ENCODE data around the gene AVPR2.

Gene AVPR2

DNA sequence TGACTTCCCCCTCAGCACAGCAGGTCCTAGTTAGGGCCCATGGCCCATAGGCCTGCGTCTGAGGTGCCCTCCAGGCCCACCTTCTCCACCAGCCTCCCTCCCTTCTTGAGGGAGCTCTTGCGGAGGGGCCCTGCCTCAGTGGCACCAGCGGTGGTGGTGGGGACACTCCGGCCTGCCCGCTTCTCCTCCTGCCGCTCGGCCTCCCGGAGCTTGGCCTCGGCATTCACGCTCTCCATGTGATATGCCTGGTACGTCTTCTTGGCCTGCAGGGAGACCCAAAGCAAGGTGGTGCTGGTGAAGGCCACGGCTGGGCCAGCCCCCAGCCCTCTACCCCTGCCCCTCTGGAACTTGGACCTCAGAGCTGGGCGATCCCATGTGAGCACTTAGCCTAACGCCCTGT, 16.1 kb downstream of the AVPR2 start:
- no peak for DNase-seq

DNA sequence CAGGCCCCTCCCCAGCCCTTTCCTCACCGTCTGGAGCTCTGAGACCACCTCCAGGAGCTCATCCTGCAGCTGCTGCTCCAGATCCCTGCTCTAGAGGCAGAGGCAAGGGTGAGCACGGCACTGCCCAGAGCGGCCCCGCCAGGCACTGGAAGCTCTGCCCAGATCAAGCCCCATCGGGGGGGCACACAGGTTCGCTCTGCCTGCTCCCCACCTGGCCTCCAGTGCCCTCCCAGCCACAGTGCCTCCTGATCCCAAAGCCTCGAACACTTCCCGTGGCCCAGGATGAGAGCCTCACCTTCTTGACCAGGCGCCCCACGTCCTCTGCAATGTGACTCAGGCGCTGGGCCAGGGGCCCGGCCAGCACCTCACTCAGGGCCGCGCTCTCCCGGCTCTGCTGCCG, 16.6 kb downstream of the AVPR2 start:
- DNase-seq = no peak

DNA sequence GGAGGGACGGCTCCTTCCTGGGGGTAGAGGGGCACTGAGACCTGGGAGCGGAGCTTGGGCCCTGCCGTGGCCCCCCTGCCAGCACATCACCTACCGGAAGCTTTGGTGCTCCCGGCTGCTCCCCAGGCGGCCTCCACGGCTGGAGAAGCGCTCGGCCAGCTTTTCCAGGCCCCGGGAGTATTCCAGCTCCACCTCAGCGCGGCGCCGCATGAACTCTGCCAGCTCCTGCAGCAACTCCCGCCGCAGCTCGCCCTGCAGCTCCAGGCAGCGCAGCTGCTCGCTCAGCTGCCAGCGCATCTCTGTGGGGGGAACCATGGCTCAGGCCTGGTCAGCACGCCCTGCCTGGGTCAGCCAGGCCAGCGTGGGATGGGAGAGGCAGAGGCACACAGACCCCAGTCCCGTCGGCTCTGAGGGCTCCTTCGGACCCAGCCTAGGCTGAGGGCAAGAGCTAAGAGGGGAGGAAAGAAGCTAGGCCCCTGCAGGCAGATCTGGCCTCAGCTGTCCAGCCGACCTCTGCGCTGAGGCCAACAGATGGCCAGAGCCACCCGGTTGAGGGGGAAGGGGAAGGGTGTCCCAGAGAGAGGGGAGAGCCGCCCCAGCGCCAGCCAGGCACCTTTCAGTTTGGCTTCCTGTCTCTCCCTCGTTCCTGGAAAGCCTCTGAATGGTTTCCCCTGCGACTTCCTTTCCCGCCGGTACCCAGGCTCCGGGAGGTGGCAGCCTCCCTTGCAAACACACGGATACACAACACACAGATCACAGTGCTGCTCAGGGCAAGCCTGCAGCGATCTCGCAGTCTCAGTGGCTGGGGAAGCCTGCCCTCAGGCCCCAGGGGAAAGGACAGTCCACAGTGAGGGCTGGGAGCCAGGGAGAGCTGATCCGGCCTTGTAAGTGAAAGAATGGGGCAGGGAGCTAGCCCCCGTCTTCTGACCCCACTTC, 17.3 kb downstream of the AVPR2 start:
- no peak for DNase-seq

DNA sequence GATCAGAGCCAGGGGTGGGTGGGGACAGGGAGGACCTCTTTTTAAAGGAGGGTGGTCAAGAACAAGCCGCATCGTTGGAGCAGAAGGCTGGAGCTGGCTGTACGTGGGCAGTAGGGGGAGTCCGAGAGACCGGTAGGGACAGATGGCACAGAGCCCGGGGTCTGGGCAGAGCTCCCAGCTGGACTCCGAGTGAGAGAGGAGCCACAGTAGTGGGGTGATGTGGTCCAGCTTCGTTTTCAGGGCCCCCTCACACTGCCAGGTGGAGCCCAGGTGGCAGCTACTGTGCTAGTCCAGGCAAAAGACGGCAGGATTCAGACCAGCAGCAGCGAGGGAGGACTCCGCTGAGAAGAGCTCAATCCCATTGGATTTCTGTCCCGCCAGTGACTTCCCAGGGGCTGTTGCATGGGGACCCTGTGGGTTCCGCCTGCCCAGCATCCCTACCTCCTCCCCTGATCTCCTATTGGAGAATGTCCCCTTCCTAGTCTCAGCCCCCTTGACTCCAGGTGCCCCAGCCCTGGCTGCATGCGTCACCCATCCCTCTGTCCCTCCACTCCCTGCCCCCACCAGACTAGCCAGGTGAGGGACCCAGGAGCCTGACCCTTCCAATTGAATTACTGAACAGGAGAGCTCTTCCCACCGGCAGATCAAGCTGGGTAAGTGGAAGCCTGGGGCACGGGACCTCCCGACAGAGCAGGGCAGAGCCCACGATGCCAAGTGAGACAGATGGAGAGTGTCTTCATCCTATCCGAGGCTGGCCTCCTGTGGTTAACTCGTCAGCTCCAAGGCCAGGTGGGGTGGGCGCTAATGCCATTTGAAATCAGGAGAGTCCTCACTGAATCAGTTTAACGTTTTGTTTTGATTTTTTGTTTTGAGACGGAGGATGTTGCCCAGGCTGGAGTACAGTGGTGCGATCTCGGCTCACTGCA, 18.7 kb downstream of the AVPR2 start:
- DNase-seq = no peak

DNA sequence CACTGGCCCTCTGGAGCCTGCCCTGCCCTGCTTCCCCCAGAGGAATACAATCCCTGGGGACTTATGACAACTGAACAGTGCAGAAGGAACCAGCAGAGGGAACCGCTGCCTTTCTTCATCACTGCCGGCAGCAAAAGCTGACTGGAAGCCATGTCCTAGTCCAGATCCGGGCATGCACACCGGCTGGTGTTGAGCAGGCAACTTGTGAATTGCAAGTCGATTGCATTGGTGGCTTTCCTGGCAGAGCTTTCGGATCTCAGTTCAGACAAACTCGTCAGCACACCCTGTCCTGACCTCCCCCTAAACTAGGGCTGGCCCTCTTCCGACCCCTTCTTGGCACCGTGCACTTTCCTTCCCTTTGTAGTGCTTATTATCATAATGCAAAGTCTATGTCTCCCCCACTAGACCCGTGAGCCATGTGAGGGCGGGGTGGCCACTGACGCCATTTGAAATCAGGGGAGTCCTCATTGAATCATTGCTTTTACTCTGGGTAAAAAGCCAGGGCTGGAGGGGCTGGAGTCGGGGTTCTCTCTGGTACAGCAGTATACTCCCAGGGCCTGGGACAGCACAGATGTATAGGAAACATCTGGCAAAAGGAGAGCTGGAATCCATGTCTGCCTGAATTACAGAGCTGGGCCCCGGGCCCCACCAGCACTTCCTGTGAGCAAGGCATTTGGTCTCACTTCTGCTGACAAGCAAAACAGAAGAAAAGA, 19.8 kb downstream of the AVPR2 start:
- DNase-seq = peak; percentile 53

DNA sequence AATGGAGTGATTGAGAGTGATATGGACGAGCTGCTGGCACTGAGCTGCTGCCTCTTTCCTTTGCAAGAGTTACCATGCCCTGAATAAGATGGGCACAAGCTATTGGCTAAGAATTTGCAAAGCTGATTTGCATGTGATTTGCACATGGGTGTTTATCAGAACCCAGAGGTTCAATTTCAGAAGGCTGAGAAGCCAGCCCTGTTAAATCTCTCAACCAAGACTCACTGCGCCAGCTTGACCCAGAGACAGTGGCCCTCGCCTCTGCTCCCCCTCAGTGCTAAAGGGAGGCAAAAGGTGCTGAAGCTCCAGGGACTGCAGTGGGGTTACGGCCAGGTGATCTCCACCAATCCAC, 20.9 kb downstream of the AVPR2 start:
- no peak for DNase-seq

DNA sequence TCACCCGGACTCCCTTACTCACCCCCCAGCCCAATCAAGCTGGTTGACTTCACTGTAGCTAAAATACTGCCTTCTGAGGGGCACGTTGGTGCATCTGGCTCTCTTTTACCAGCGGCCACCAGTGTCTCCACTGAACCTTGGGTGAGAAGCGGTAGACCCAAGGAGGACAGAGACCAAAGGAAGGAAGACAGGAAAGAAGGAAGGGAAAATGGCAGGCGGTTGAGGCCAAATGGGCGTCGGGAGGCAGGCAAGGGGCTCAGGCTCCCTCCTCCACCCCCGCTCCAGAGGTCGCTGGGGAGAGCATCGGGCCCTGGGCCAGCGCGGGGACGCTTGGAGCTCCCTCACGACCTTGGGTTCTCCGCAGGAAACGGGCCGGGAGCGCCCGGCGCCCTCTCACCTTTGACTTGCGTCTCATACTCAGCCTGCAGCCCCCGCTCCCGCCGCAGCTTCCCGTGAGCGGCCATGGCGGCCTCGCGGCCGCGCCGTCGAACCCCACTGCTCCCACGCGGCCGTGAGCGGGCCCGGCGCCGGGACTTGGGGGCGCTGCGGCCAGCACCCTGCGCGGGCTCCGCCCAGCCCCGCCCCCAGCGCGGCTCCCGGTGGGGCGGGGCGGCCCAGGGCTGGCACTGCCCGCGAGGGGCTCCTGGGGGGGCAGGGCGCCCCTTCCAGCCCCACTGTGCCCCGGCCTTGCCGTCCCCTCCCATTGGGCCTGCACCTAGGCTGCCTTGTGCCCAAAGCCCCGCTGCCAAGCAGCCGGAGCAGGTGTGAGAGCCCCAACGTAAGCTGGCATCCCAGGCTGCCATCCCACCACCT, 21.5 kb downstream of the AVPR2 start, which contains the start of gene ARHGAP4:
Gene ARHGAP4, minus strand, starts transcription at position 526 of the 813 bp plus-strand sequence. Its CDS starts 62 bp downstream, at position 464.
- DNase-seq = peak; percentile 59

DNA sequence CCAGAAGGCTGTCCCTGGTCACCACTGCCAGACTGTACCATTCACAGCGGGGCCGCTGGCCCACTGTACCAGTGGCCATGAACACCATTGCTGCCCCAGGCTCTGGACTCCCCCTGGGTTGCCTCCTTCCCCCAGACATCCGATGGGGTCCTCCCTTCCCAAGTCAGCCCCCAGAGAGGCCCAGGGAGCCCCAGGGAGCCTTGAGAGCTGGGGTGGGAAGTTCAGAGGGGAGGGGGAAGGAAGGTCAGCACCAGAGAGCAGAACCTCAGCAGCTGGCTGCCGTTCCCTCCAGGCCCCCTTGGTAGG, 22.0 kb downstream of the AVPR2 start:
- DNase-seq = no peak

DNA sequence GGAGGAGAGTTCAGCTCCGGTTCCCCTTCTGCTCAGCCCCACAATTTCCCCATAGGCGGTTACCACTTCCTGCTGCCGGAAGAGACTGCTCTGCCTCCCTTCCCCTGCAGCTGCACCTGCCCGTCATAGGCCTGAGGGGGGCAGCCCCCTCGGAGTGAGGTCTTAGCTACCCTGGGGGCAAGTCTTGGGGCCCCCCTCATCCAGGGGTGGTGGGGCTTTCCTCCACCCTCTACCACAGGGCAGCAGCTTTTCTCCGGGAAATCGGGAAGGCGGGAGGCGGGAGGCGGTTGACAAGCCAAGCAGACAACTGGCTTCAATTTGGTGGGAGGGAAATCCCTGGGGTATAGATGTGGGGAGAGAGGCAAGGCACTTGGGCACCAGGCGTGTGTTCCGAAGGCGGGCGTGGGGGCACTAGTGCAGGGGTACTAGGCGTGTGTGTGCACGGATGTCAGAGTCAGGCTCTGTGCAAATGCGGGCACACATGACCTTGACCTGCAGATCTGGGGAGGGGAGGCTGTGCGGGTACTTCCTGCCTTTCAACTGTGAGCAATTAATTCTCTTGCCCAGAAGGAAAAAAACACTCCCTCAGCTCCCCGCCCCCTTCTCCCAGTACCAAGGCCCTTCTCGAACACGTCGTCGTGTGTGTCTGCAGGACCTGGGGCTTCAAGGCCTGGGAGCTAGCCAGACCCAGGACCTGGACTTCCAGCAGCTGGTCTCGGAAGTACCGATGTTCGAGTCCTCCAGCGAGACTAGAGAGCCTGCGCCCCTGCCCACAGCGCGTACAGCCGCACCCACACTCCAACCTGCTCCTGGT, 22.6 kb downstream of the AVPR2 start:
- peak; percentile 73 for DNase-seq

DNA sequence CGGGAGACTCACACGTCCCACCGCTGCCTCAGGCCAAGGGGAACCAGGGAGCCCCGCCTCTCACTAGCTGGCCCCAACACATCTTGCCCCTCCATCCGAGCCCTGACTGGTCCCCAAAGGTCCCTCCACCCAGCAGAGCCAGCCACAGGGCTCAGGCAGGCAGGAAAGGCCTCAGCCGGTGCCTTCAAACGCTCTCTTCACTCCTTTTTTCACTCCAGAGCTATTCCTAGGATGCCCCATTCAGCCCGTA, 23.1 kb downstream of the AVPR2 start:
- no peak for DNase-seq

DNA sequence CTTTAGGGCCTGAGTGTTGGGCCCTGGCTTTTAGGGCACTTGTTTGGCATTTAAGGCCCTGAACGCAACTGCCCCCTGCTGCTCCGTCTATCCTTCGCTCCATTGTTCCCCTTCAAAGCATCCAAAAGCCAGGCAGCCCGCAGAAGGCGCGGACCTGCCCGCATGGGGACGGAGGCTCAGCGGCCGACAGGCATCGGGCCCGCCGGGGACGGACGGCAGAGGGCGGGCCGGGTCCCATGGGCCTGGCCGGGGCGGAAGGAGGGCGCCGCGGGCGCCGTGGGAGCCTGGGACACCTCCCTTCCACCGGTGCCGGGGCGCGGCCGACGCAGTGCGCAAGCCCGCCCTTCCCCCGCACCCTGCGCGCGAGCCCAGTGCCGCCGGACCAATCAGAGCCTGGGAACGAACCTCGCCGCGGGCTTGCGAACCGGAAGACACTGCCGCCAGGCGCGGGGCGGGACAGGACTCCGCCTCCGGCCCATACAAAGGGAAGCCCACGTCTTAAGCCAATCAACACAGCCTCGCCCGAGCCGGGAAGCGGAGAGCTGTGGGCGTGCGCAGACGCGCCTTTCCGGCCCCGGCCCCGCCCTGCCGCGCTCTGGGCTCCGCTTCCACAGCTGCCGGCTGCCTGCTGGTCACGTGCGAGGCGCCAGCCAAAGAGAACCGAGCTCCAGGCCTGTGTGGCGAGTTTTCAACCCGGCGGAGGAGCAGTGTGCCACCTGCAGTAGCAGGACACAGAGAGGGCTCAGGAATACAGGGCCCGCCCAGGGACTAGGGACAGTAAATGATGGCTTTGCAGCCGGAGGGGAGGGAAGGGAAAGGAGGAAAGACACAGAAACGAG, 23.7 kb downstream of the AVPR2 start:
- DNase-seq = peak; percentile 99

DNA sequence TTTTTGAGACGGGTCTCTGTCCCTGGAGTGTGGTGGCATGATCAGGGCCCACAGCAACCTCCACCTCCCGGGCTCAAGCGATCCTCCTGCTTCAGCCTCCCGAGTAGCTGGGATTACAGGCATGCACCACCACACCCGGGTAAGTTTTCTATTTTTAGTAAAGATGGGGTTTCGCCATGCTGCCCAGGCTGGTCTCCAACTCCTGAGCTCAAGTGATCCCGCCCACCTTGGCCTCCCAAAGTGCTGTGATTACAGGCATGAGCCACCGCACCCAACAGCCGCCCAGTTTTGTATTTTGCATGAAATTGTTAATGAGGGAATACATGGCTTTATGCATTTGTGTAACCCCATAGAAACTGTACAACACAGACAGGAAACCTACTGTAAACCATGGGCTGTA, 24.4 kb downstream of the AVPR2 start:
- DNase-seq = no peak

DNA sequence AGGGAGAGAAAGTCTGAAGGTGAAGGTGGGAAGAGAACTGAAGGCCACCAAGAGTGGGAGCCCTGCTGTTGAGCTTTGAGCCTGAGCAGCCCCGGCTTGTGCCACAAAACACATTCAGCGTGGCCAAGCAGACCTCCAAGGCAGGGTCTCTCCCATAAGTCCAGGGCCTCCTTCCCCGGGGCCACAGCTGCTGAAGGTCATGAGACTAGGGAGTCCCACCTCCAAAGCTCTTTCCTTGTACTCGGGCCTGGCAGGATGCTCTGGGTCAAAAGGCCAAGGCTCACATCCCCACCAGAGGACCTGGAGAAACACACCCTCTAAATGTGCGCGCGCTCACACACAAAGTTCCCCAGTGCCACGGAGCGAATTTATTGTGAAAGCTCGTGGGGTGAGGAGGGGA, 25.1 kb downstream of the AVPR2 start:
- DNase-seq = no peak

DNA sequence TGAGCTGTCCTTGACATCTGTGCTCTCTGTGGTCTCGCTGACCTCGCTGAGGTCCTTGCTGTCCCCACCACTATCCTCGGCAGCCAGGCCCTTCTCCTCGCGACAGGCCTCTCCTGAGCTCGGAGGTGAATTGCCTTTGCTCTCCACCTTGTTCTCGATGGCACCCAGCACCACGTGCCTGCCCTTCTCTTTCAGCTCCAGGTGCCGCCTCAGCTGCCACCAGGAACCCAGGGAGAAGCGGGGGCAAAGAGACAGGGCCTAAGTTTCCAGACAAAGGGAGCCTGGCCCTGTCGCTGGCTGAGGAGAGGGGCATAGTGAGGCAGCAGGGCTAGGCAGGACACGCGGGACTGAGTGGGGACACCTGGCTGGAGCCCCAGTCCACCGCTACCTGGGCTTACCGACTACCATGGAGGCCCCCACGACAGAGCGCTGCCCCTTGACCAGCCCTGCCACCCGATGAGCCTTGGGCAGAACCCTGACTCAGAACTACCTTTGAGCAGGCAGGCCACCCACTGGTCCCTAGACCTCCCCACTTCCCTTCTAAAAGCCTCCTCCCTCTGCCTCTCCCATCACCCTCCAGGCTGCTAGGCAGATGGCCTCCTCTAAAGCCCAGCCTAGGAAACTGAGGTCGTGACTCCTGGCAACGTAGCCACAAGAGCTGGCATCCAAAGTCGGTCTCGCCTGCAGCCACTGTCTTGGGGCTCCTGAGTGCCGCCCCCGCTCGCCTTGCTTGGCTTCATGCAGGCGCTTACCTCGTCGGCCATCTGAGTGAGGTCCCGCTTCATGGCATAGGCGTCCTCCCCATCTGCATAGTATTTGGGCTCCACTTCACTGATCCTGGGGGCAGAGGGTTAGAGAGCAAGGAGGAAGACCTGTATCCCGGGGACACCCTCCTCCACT, 25.8 kb downstream of the AVPR2 start:
- DNase-seq = no peak

DNA sequence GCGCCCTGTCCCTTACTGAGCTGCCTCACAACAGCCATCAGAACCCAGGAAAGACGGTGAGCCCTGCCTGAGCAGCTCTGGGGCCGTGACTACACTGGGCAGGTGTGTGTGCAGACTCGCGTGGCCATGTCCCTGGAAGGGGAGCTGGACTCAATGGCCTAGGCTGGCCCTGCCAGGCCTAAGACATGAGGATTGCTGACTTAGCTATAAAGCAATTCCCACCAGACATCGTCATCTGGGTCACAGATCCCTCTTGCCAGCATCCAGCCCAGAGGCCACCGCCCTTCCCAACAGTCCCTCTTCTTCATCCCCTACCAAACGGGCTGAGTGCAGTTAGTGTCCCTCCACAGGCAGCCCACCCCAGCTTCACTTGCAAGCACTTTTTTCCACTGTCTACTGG, 26.7 kb downstream of the AVPR2 start:
- DNase-seq = no peak

DNA sequence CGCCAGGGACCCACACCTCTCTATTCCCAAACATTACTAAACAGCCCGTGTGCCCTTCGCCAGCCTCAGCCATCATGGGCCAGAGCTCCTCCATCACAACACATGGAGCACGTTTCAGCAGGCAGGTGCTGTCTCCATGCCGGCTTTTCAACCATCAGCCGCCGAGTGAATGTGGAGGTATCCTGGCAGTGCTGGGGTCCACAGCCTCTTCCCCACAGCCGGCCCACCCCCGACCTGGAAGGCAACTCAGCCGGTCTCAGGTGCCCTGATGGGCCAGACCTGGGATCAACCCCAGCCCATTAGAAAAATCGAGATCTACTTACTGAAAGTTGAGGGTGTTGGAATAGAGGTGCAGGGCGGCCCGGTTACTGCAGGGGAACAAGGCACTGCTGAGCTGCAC, 27.3 kb downstream of the AVPR2 start:
- no peak for DNase-seq

DNA sequence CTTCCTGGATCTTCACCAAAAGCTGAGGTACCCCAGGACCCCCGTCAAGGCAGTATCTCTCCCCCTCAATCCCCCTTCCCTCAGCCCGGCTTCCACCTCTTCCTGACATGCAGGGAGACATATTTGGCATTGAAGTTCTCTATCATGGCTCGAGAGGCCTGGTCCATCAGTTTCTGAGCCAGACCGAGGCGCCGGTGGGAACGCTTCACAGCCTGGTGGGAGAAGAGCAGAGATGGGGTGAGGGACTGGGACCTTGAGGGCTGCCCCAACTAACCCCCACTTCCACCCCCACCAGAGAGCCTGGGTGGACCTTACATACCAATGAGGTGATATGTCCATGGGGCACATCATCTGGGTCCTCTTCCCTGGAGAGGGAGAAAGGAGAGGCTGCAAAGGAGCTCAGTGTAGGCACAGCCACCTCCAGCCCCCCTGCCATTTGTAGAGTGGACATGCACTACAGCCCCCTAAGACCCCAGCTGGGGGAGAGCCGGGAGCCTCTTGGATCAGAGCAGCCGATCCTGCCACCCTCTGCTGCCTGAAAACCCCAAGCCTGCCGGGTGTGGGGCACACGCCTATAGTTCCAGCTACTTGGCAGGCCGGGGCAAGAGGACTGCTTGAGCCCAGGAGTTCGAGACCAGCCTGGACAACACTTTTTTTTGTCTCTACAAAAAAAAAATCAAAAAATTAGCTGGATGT, 27.9 kb downstream of the AVPR2 start:
- DNase-seq = no peak

DNA sequence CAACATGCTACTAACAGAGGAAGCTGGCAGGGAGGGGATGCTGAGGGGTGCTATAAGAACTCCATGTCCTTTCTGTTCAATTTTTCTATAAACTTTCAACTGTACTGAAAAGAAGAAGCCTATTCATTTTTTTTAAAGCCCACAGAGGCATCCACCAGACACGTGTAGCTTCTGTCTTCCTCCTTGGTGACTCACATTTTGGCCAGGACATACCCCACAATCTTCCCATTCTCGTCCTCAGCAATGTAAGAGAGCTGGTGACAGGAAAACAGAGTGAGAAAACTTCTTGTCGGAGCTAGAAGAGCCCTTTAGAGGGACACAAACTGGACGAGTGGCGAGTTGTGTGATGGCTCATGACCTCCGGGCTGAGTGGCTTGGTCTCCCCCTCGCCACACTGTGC, 29.3 kb downstream of the AVPR2 start:
- no peak for DNase-seq

DNA sequence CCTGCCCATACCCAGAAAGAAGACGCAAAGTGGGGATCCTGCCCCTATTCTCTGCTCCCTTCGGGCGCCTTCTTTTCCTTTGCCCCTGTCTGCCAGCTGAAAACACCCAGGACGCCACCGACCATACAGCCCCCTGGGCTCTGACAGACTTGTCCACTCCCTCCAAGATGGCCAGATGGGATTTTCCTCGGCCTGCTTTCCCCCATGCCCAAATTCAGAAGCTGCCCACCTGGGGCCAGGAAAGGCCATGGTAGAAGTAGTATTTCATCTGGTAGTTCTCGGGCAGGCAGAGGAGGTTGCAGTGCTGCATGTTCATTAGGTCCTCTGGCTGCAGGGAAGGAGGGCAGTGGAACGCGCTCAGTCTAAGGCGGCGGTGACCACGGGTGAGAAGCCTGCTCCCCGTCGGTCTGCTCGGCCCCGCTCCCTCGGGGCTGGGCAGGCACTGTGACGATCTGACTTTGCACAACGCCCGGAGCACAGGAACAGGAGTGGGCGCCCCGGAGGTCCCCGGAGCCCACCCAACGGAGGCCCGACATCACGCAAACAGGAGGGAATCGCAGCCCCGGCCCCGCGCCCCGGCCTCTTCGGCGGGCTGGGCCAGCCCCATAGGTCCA, 29.8 kb downstream of the AVPR2 start:
- peak; percentile 48 for DNase-seq

Measured in DMS53 (cell line).